Measurements from ENCODE around the gene MRTFA.

- TF ChIP-seq CTCF (IDR thresholded peaks at IDR 0.05) (no peak), POLR2A (IDR thresholded peaks at IDR 0.05) (no peak), POLR2AphosphoS5 (IDR thresholded peaks at IDR 0.05) (no peak)
Observed at GRCh38 chr22:40651057-40651456, 14.5 kb upstream of the MRTFA start.

All from prostate gland (tissue), 2 donors.